Ovary (tissue), 3 donors: ENCODE measurements around the gene PIK3AP1.

ENCODE experiments used
- CTCF ChIP-seq, 3 donors: fragments of 450-650 bp in 2 of 3; fragments of 200-600 bp in 1 of 3; IDR thresholded peaks; one replicate each; pipeline versions ENCODE4 v1.5.1 to v1.8.0; 2016 to 2022; ENCODE audit warnings: antibody characterized with exemption in 3 of 3, mild to moderate bottlenecking in 1 of 3
- EP300 ChIP-seq: sonication (generic); formaldehyde crosslinking; IDR thresholded peaks from one replicate; pipeline ENCODE4 v1.6.1; 2017; ENCODE audit warnings: antibody characterized with exemption
- POLR2A ChIP-seq: fragments of 450-650 bp; IDR thresholded peaks from one replicate; pipeline ENCODE4 v1.6.1; 2017; ENCODE audit warnings: antibody characterized with exemption, mild to moderate bottlenecking, moderate library complexity
- donor health status: DM: no; HTN: no; CAD: no.

GRCh38 chr10:96638696-96639095 lies 81.6 kb downstream of the PIK3AP1 start:
- TF ChIP-seq POLR2A (no peak), CTCF (IDR thresholded peaks at IDR 0.05) (no peak), EP300 (no peak)
